Measurements from ENCODE around the gene SLC22A16.

GRCh38 chr6:110491299-110491643 lies 14.9 kb upstream of the SLC22A16 start:
- TF ChIP-seq POLR2AphosphoS5 (IDR thresholded peaks at IDR 0.05): no peak
- no peak for TF ChIP-seq EP300 (IDR thresholded peaks at IDR 0.05)
- no peak for TF ChIP-seq CTCF (IDR thresholded peaks at IDR 0.05)
